ENCODE measurements around the gene ANKRD1. TPM values are rescaled to one million over a fixed set of nuclear protein-coding genes. Genes with fewer than 3 reads are reported as not detected.

ANKRD1 gene
- total RNA-seq, 1 donor = 1.4 TPM

GRCh38 chr10:90917238-90917967 lies 3.5 kb downstream of the ANKRD1 start:
- no peak overlapping the region for H3K4me3 ChIP-seq (ENCODE audit: low read depth, low read length)
- no peak for DNase-seq (ENCODE audit: low read depth)
- no peak for TF ChIP-seq CTCF (IDR thresholded peaks at IDR 0.05; ENCODE audit: insufficient read depth, low read length)

- TF ChIP-seq CTCF (IDR thresholded peaks at IDR 0.05; ENCODE audit: insufficient read depth, low read length) = no peak
- DNase-seq (ENCODE audit: low read depth) = no peak
- H3K4me3 ChIP-seq (ENCODE audit: low read depth, low read length) = no peak overlapping the region
These were observed 4.3 kb downstream of the ANKRD1 start for GRCh38 chr10:90916392-90917237.

- no peak for TF ChIP-seq CTCF (IDR thresholded peaks at IDR 0.05; ENCODE audit: insufficient read depth, low read length)
- no peak for DNase-seq (ENCODE audit: low read depth)
- H3K4me3 ChIP-seq (ENCODE audit: low read depth, low read length) = no peak overlapping the region
These were observed 5.2 kb downstream of the ANKRD1 start for GRCh38 chr10:90915766-90916075.

GRCh38 chr10:90914992-90915765 lies 5.7 kb downstream of the ANKRD1 start:
- DNase-seq (ENCODE audit: low read depth) = no peak
- TF ChIP-seq CTCF (IDR thresholded peaks at IDR 0.05; ENCODE audit: insufficient read depth, low read length) = no peak
- no peak overlapping the region for H3K4me3 ChIP-seq (ENCODE audit: low read depth, low read length)

- no peak overlapping the region for H3K4me3 ChIP-seq (ENCODE audit: low read depth, low read length)
- no peak for TF ChIP-seq CTCF (IDR thresholded peaks at IDR 0.05; ENCODE audit: insufficient read depth, low read length)
- DNase-seq (ENCODE audit: low read depth) = no peak
These were observed 7.0 kb downstream of the ANKRD1 start for GRCh38 chr10:90913774-90914420.

GRCh38 chr10:90912854-90913479 lies 7.9 kb downstream of the ANKRD1 start:
- DNase-seq (ENCODE audit: low read depth) = no peak
- no peak for TF ChIP-seq CTCF (IDR thresholded peaks at IDR 0.05; ENCODE audit: insufficient read depth, low read length)
- no peak overlapping the region for H3K4me3 ChIP-seq (ENCODE audit: low read depth, low read length)
